Parathyroid adenoma (tissue), 2 donors: Measurements from ENCODE around the gene INO80E.

ENCODE experiments used
- H2AFZ ChIP-seq: fragments of 300-600 bp; sonication (generic); one replicate; pipeline ENCODE4 v1.7.0; 2017; ENCODE audit warnings: antibody characterized with exemption, mild to moderate bottlenecking
- H3K27ac ChIP-seq: fragments of 300-600 bp; sonication (generic); one replicate; pipeline ENCODE4 v1.7.0; 2017
- H3K27me3 ChIP-seq: fragments of 300-600 bp; sonication (generic); one replicate; pipeline ENCODE4 v1.7.0; 2017; ENCODE audit warnings: low read length; ENCODE audit not compliant: control insufficient read depth, insufficient read depth
- H3K36me3 ChIP-seq: fragments of 300-600 bp; sonication (generic); one replicate; pipeline ENCODE4 v1.7.0; 2017; ENCODE audit warnings: low read length; ENCODE audit not compliant: control insufficient read depth, insufficient read depth
- H3K4me1 ChIP-seq: fragments of 300-600 bp; sonication (generic); one replicate; pipeline ENCODE4 v1.7.0; 2017; ENCODE audit warnings: control low read depth
- H3K4me2 ChIP-seq: fragments of 300-600 bp; sonication (generic); one replicate; pipeline ENCODE4 v1.7.0; 2017; ENCODE audit warnings: low read length
- H3K4me3 ChIP-seq: fragments of 300-600 bp; sonication (generic); one replicate; pipeline ENCODE4 v1.7.0; 2017; ENCODE audit warnings: low read depth, low read length
- H3K79me2 ChIP-seq: fragments of 300-600 bp; sonication (generic); one replicate; pipeline ENCODE4 v1.7.0; 2017; ENCODE audit warnings: control low read depth
- H3K9ac ChIP-seq: fragments of 300-600 bp; sonication (generic); one replicate; pipeline ENCODE4 v1.7.0; 2017; ENCODE audit warnings: mild to moderate bottlenecking
- H3K9me3 ChIP-seq: fragments of 300-600 bp; sonication (generic); one replicate; pipeline ENCODE4 v1.7.0; 2017; ENCODE audit warnings: low read length; ENCODE audit not compliant: control insufficient read depth
- TF ChIP-seq, protein P1 (sequence below): fragments of 300-600 bp; sonication (generic); IDR thresholded peaks from one replicate; pipeline ENCODE4 v1.7.0; 2017; ENCODE audit warnings: antibody characterized with exemption, mild to moderate bottlenecking
- donor health status: primary hyperparathyroidism.

The INO80E gene

DNA sequence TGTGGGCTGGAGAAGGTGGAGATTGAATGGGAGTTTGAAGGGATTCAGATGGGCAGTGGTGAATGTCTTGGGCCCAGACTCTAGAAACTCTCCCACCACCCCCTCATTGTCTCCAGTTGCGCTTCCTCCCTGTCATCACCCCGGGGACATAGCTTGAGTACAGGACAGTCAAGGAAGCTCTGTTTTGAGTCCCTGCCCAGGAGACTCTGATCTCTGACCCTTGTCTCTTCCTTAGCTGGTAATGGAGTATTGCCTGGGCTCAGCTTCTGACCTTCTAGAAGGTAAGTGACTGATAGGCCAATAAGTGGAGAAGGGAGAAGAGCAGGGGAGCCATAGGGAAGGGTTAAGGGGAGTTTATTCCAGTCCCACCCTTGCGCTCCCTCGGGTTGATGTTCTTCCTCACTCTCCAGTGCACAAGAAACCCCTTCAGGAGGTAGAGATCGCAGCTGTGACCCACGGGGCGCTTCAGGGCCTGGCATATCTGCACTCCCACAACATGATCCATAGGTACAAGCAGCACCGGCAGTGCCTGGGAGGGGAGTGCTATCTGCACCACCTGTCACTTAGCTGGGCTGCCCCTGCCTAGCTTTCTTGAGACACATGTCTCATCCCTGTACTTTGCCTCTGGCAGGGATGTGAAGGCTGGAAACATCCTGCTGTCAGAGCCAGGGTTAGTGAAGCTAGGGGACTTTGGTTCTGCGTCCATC lies 17.3 kb upstream of the INO80E start:
- Histone ChIP-seq H3K27ac (no peak overlapping the region), H3K4me2 (no peak overlapping the region), H3K4me3 (no peak overlapping the region), H3K9me3 (no peaks in the 10 kb centered on the region), H3K9ac (no peak overlapping the region), H3K27me3 (no peaks in the 10 kb centered on the region), H3K36me3 (no peaks in the 10 kb centered on the region), H3K79me2 (peaks cover 20% of the 10 kb centered on the region), H3K4me1 (peaks cover 13% of the 10 kb centered on the region), H2AFZ (no peak overlapping the region)
- TF ChIP-seq, protein P1, sequence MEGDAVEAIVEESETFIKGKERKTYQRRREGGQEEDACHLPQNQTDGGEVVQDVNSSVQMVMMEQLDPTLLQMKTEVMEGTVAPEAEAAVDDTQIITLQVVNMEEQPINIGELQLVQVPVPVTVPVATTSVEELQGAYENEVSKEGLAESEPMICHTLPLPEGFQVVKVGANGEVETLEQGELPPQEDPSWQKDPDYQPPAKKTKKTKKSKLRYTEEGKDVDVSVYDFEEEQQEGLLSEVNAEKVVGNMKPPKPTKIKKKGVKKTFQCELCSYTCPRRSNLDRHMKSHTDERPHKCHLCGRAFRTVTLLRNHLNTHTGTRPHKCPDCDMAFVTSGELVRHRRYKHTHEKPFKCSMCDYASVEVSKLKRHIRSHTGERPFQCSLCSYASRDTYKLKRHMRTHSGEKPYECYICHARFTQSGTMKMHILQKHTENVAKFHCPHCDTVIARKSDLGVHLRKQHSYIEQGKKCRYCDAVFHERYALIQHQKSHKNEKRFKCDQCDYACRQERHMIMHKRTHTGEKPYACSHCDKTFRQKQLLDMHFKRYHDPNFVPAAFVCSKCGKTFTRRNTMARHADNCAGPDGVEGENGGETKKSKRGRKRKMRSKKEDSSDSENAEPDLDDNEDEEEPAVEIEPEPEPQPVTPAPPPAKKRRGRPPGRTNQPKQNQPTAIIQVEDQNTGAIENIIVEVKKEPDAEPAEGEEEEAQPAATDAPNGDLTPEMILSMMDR, result no peak

DNA sequence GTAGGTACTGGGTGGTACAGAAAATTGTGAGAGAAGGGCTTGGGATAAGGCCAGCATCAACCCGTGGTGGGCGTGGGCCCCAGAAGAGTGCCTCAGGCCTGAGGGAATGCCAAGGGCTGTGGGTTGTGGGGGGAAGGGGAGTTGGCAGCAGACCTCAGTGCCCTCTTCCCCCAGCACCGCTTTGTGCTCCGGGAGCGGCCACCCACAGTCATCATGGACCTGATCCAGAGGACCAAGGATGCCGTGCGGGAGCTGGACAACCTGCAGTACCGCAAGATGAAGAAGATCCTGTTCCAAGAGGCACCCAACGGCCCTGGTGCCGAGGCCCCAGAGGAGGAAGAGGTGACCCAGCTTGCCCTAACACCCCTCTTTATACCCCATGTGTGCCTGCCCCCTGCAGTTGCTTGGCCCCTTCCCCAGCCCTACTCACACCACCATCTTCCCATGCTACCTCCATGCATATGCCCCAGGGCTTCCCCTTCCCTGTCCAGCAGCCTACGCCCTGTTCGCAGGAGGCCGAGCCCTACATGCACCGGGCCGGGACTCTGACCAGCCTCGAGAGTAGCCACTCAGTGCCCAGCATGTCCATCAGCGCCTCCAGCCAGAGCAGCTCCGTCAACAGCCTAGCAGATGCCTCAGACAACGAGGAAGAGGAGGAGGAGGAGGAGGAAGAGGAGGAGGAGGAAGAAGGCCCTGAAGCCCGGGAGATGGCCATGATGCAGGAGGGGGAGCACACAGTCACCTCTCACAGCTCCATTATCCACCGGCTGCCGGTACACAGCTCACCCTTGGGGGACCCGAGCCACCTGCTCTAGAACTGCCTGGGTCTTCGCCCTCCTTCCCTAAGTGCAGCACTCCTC lies 13.3 kb upstream of the INO80E start:
- Histone ChIP-seq H3K9me3 (no peaks in the 10 kb centered on the region), H3K4me2 (no peak overlapping the region), H2AFZ (no peak overlapping the region), H3K27me3 (no peaks in the 10 kb centered on the region), H3K4me1 (no peaks in the 10 kb centered on the region), H3K9ac (no peak overlapping the region), H3K27ac (no peak overlapping the region), H3K4me3 (no peak overlapping the region), H3K79me2 (peaks cover 2% of the 10 kb centered on the region), H3K36me3 (no peaks in the 10 kb centered on the region)
- TF ChIP-seq, protein P1, result no peak

DNA sequence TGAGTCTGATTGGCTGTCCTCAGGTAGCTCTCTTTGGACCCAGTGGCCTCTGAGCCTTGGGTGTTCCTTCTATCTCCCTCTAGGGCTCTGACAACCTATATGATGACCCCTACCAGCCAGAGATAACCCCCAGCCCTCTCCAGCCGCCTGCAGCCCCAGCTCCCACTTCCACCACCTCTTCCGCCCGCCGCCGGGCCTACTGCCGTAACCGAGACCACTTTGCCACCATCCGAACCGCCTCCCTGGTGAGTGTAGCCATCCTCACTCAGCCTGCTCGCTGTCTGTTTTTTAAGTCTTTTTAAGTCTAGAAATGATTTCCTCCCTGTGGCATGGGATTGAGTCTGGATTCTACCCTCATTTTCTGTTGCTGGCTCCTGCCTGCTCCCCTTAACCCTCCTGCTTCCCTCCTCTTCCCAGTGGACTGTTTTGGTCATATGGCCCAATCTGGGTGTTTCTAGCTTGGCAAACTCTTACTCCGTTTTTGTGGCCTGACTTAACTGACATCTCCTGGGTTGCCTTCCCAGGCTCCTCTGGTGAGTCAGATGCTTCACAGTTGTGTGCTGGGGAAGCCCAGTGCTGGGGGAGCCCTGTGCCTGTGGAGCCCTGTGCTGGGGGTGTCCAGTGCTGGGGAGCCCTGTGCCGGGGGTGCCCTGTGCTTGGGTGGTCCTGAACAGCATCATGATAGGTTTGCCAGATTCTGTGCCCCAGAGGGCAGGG lies 12.5 kb upstream of the INO80E start:
- Histone ChIP-seq H3K36me3 (no peaks in the 10 kb centered on the region), H2AFZ (no peak overlapping the region), H3K27me3 (no peaks in the 10 kb centered on the region), H3K4me2 (no peak overlapping the region), H3K9me3 (no peaks in the 10 kb centered on the region), H3K4me3 (no peak overlapping the region), H3K9ac (no peak overlapping the region), H3K27ac (no peak overlapping the region), H3K4me1 (no peaks in the 10 kb centered on the region), H3K79me2 (no peaks in the 10 kb centered on the region)
- TF ChIP-seq, protein P1, result no peak

DNA sequence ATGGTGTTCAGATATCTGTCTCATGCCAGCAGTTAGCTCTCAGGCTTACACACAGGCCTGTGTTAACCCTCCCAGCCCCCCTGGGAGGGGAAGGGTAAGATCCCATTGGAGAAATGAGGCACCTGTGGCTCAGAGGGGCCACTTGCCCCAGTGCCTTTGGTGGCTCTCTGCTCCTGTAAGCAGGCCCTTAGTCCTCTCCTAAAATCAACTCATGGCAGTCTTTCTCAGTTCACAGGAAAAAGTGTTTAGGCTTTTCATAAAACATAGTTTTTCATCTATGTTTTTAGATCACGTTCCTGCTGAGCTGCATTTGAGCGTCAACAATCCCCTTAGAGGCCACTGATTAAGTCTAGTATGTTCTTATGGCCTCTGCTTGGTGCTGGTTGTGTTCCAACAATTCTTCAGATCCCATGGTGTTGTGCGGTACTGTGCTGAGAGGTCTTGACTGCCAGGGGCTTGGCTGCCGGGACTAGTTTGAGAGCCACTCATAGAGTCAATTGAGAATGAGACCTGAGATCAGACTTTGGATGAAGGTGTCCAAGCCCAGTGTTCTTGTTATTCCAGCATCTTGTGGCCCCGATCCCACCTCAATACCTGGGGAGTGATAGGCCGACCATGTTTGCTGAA lies 11.8 kb upstream of the INO80E start:
- Histone ChIP-seq H3K9ac (no peak overlapping the region), H3K4me3 (no peak overlapping the region), H3K36me3 (no peaks in the 10 kb centered on the region), H2AFZ (no peak overlapping the region), H3K27ac (no peak overlapping the region), H3K4me1 (no peaks in the 10 kb centered on the region), H3K9me3 (no peaks in the 10 kb centered on the region), H3K79me2 (no peaks in the 10 kb centered on the region), H3K27me3 (no peaks in the 10 kb centered on the region), H3K4me2 (no peak overlapping the region)
- TF ChIP-seq, protein P1, result no peak
